Suppressor macrophage treated with lipopolysaccharide for 4 hours (primary cell): ENCODE measurements around the gene DDX5.
"Not testable (repeated sequence)": the region's sequence is repeated elsewhere in the genome, so short reads cannot be mapped to it uniquely, and the experiment has no call there.

Source experiments
- DNase-seq: peaks from one replicate; pipeline ENCODE4 v3.0.0-alpha.2; 2020

DDX5 gene

DNA sequence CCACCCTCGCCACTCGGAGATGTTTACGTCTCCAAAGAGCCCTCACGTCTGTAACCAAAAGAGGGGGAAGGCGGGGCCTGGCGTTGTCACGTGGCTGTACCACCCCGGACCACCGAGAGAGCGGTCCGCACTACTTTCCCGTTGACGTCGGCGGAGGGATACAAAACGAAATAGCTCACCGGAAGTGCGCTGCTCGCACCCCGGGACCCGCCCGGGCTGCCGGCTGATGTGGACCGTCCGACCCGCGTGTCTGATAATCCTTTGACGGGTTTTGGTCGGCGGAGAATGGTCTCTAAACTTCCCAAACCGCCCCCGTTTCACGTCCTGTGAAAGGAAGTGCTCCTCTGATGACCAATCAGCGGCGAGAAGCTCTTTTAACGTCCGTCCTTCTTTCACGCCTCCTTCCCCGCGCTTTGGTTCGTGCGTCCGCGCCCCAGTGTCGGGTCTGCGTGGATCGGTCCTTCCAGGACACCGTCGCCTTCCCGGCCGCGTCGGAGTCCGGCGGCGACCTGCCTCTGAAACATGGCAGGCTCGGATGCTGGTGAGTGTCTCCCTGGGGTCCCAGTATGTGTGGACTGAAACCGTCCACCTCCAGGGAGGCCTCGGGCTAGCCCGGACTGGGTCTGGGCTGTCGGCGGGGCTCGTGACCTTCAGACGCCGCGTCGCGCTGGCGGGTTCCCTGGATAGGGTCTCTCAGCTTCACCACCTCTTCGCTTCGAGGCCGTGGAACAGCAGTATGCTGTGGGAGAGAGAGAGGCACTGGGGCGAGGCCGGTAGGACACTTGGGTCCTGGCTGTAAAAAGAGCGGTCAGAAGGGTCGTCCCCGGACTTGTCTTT is 705 bp upstream of the DDX5 start, which contains the start of gene CEP95:
CEP95 (plus strand) TSS at position 402 of the 837 bp plus-strand sequence; CDS start at position 523, 121 bp downstream.
- peak; percentile 97 for DNase-seq

DNA sequence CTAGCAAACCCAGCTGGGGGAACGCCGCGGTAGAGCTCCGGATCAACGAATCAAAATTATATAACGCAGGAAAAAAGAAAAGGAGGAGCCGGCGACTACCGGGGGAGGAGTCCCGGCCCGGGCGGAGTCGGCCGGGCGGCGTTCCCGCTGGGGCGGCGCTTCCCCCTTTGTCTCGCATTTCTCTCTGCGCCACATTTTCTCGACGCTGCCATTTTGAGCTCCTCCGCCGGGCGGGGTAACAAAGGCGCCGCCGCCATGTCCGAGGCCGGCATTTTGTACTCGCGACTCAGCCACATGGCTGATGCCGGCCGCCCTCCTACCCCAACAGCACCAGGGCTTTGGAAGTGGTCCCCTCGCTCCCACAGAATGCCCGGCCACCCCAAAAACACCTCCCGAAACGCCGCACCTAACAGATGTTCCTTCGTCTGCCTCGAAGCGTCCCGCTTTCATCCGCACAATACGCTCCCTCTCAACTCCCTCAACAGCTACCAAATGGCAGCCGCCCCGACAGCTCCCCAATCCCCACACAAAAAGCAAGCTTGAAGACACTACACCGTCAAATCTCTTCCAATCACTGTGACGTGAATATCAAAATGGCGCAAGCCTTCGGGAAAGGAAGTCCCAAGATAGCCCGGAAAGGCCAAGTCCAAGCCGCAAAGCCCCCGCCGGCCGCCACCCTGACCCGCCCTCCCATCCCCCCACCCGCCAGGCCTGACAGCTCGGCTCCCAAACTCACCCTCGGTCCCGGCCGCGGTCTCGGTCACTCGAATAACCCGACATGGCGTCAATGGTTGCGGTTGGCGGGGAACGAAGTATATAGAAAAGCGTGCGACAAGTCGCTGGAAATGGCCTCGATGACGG is 519 bp downstream of the DDX5 start:
- DNase-seq, result peak; percentile 95

DNA sequence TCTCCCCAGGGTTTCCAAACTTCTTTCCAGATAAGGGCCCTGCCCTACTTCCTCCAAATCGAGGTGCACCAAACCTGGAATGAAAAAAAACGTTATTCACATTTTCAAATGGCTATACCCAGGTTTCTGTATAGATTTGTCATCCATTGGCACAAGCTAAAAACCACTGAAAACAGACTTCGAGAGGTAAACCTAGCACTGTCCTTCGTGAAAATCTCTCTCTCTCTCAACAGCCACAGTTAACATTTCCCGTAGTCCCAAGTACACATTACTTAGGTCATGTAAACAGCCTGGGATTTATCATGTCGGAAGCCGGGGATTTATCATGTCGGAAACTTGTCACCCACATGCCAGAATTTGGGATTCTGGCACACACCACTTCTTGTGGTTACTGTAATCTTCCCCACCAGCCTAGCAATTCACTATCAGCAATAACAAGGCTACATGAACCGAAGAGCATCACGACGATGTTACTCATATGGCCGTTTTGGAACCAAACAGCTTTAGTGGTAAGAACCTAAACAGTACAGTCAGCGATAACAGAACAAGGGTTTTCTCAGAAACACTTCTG is 1.2 kb downstream of the DDX5 start:
- DNase-seq, result no peak

DNA sequence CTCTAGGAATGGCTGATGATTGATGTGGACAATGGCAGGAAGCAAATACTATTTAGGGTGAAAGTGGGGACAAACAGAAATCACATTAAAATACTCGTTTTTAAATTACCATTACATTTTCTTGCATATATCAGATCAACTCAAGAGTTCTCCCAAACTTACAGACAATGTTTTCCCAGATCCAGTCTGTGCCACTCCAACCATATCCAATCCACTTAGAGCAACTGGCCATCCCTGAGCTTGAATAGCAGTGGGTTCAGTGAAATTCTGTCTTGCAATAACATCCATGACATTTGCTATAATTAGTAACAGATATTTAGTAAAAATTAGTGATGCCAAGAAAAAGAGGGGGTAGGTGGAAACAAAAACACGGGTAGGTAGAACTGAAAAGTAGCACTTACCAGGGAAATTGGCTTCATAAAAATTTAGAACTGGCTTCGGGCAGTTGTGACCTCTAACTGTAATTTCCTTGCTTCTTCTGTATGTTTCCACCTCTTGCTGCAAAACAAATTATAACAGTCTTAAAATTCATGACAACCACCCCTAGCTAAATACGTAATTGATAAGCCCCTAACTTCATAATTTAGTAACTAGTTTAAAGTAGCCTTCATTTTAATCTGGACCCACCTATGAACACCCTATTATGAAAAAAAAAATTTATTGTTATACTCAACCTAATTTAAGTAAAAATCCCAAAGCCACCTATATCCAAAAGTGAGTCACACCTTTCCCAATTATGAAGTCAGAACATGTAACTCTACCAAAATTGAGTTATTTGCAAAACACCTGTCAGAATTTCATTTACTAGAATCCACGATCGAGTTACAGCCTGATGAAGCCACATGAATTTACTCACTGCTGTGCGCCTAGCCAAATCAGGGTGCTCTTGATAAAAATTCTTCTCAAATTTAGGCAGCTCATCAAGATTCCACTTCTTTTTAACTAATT is 2.0 kb downstream of the DDX5 start:
- no peak for DNase-seq

DNA sequence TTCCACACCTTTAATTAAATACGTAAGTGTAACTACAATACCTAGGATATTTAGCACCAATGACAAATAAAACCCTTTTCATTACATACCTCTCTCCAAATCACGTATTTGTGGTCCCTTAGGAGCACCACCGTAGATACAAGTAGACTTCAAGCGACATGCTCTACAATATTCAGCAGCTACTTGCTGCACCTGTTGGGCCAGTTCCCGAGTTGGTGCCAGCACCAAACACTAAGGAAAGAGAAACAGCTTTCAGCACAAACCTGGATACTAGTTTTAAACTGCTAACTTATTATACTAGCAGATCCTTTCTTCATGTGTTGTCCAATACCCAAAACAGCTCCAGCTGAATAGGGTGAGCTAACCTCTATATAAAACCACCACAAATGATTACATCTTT is 2.7 kb downstream of the DDX5 start:
- no peak for DNase-seq

DNA sequence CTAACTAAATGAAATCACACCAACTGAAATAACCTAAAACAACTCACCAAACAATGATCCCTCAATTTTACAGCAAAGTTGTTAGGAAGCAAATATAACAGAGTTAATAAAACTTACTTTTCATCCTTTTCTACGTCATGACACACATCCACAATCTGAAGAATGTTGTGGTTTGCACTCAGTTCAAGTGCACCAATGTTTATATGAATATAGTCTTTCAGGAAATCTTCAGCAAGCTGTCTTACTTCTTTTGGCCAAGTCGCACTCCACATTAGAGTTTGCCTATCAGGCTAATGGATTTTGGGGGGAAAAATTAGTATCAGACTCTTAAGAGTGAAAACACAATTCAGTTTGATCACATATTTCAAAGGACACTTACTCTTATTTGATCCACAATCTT is 3.3 kb downstream of the DDX5 start:
- DNase-seq, result no peak

DNA sequence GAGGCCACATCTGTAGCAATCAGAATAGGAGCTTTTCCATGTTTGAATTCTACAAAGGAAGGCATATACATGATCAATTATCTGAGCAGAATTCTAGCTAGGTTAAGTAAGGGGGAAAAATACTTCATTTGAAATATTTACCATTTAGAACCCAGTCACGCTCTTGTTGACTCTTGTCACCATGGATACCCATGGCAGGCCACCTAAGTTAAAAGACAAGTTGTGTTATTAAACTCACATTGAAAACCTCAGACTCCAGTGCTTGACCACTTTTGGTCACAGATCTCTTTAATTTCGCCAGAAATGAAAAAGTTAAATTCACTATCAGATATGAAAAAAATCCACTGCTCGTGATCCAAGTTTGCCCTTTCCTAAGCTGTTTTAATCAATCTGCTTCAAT is 4.1 kb downstream of the DDX5 start:
- no peak for DNase-seq

DNA sequence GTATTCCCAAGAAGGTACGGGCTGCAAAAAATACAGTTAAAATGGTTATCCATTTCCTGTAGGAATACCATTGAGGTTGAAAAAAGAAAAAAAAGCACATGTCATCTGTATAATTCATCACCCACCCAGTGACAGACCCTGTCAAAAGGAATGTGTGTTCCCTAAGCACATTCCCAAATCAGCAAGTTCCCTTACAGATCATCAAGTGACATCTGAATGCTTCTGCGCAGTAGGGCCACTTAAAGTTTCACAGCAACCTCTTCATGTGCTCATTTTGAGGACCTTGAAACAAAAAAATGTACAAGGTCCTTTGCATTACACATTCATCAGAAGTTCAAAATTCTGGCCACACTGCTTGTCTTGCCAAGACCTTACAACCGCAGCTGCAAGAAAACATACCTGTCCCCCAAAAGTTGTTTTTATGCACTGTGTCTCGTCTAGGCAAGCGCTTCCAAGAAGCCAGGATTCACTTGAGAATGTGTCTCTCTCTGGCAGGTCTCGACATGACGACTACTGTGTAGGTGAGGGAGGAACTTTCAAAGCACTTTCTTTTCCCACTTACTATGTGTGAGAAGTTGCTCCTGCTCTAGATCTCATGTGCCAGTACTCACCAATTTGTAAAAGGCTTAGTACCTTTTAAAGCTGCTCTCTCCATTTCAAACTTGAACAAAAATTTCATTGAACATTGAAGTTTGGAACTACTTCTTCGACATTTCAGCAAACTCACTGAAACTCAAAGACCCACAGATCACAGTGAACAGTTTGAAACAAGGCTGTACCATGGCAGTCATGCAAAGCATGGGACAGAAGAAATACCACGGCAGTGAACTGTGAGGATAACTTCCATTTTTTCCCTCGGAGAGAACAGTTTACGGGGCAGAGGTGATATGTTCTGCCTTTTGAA is 5.0 kb downstream of the DDX5 start:
- no peak for DNase-seq

DNA sequence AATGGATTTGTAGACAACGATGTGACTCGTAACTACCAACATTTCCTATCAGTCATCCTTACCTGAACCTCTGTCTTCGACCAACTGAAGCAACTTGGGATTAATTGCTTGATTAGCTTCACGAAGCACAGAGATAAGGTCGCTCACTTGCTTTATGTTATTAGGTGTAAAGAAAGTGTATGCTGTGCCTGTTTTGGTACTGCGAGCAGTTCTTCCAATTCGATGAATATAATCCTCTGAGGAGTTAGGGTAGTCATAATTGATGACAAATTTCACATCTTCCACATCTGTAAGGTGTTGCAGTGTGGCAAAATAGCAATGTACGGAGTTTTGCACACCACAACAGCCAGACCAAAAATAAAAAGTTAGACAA is 5.6 kb downstream of the DDX5 start:
- no peak for DNase-seq

DNA sequence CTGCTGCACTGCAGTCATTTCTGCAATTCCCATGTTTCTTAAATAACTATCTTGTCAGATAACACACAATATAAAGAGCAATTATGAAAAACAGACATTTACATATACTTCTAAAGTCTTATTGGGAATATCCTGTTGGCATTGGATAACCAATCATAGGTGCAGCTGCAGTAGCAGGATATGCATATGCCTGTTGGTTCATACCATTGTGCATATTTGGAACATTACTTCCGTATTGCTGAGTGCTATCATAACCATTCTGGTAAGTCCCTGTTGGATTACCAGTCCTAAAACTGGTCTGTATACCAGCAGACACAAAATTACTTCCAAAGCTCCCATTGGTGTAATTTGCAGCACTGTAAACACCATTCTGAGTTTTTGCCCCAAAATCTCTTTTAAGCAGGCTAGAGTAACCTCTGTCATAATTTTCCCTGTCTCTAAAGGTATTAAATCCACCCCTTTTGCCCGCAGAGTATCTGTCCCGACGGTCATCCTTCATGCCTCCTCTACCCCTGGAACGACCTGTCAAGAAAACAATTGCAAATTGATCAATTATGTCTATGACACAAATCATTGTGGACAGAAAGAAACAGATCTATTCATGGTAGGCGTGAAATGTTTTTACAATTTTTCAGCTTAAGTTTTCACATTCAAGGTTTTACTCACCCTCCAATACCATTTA is 6.1 kb downstream of the DDX5 start:
- no peak for DNase-seq

DNA sequence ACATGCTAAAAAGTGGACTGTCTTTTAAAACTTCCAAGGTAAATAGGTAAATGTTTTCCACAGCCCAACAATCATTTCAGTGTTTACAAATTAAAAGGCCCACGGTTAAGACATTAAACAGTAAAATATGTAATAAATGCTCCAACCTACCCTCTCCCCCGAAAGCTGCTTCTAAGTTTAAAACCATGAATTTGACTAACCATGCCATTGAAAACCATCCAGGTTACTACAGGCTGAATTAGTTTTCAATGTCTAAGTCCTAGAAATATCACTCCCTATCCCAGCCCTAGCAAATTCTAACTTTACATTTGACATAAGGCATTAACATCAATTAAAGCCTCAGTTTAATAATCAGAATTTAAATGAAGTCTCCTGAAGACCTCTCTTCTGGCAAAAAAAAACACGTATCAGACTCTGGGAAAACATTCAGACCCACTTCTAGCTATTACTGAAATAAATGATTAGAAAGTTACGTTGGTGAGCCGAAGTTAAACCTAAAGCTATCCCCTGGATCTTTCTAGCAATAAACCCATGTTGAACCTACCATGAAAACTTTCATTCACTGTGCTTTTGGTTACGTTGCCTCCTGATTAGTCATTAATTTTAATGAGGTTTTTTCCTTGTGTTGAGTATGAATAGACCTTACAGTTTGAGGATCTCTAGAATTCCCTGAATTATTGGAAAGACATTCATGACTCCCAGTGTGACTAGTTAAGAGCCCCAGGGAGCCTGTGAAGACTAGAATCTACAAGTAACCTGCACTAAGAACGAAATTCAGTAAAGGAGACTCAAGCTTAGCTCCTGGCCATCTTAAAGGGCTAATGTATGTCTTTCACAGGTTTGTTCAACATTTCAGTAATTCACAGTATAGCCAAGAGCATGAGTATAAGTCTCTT is 7.5 kb downstream of the DDX5 start:
- DNase-seq, result no peak

DNA sequence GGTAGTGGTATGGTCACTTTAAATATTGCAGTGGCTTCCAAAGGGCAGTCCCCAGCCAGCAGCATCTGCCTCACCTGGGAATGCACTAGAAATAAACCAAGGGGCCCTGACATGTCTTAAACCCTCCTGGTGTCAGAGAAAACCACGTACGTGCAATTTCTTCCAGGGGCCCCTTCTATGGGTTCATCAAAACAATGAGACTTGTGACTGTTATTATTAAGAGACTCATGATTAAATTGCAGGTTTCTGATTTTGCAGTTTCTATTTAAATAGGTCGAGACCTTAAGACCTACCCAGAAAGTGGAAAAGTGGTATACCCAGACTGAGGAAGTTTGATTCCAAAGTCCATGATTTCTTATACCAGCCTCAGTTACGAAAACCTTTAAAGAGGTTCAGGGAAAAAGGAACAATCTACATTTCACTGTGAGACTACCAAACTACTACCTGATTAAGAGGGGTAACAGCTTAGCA is 8.5 kb downstream of the DDX5 start:
- DNase-seq, result no peak

DNA sequence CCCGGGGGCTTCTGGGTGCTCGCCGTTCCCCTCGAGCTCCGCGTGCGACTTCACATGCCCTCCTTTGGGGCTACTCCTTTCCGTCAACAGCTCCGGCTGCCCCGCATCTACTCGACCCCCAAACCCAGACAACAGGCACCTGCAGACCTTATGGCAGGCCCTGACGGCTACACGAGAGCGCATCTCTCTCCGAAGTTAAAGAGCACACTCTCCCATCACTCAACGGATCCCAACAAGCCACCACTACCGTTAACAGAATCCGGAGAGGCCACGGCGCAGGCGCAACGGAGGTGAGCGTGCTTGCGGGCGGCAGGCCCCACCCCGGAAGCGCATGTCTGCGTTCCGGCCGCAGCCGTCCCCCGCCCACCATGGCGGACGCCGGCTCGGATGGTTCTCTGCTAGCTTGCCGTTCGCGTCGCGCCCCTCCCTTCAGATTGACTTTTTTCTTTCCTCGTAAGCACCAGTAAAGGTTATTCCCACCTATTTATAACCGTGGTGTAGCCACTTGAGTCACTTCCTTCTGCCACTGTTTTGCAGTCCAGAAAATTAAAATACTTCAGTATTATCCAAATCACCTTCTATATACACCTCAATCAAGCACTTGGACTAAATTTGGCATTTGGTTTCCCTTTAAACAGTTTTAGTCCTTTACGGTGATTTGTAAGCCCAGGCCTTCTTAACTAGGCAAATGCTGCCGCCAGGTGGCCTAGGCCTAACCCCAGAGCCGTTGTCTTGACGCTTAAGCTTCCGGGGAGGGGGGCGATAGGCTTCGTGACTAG is 9.1 kb downstream of the DDX5 start, which contains the start of gene POLG2:
POLG2 (minus strand) TSS at position 269 of the 779 bp plus-strand sequence; CDS start at position 183, 86 bp downstream.
- DNase-seq, result peak; percentile 95

DNA sequence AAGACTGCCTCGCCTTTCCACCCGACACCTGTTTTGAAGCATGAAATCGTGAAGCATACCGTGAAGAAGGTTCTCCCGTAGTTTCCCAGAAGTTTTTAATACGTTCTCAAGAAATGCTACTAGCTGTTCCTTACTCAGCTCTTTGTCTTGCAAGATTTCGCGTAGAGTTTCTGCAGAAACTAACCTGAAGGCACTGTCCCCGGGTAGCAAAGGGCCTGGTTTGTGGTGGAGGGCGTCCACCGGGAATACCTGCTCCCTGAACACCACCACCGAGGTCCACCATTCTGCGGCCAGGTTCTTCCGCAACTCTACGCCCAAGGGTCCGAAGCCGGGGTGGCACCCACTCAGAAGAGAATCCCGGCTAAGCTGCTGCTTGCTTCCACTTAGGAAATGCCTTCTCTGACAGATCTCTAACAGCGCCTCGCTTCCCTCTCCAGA is 9.7 kb downstream of the DDX5 start:
- DNase-seq, result peak; percentile 46

DNA sequence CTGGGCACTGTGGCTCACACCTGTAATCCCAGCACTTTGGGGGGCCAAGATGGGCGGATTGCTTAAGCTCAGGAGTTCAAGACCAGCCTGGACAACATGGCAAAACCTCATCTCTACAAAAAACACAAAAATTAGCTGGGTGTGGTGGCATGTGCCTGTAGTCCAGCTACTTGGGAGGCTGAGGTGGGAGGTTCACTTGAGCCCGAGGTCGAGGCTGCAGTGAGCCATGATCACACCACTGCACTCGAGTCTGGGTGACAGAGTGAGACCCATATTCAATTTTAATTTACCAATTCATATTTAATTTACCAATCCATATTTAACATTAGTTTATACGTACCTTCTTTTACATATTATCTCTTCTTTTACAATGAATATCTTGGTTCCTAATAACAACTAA is 10.8 kb downstream of the DDX5 start:
- DNase-seq, result not testable (repeated sequence)

DNA sequence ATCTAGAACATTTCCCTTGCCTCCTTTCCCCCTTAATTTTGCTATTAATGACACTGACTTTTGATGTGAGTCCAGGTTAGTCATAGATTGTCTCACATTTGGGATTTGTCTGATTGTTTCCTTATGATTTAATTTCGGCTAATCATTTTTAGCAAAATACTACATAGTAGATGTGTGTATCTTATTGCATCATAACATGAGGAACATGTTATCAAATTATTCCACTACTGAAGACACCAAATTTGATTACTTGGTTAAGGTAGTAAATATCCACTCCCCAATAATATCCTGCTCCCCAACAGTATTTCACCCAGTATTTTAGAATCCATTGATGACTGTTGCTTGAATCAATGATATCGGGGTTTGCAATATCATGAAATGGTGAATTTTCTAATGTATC is 12.0 kb downstream of the DDX5 start:
- no peak for DNase-seq

DNA sequence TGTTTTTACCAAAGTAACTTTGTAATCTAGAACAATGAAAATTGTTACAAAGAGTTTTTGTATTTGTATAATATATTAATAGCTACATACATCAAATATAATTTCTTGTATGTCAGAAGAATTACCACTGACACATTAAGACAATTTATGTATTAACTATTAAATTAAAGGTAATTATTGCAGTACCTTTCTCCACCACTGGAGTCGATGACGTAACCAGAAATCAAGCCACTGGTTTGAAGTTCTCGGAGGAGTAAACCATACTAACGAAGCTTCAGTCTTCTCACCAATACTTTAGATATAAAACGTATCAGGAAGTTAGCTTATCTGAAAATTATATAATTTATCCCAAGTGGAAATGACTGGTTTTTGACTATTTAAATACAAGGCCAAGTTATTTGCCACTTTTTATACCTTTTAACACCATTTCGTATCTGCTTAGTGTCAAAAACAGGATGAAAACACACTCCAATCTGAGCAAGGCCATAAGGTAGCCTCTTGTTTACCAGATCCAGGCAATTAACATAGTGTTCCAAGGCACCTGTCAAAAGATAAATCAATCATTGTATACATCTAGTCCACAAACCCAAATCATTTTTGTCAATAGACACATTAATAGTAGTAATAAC is 13.5 kb downstream of the DDX5 start:
- DNase-seq, result peak; percentile 37

DNA sequence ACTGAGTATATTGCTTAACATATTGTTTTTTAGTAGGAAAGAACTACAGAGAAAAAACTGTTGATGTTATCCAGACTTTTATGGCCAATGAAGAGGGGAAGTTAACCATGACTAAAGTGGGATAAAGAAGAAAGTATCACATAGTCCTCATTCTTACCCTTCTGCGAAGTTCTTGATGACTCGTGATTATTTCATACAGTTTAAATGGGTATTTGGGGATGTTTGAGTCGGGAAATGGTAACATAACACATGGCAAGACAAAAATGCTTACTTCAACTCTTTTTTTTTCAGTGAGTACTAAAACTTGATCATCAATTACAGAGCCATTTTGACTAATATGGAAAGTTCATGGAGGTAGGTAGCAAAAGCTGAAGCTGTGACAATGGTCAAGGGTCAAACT is 14.1 kb downstream of the DDX5 start:
- peak; percentile 79 for DNase-seq
